Loucy (cell line): ENCODE measurements around the gene ZFAND2B.

Experiments used
- EZH2phosphoT487 ChIP-seq: fragments of 200-600 bp; IDR thresholded peaks from 2 replicates; pipeline ENCODE4 v1.6.1; 2018; ENCODE audit warnings: antibody characterized with exemption, mild to moderate bottlenecking, moderate library complexity, borderline replicate concordance
- TF ChIP-seq, protein P1 (sequence below): fragments of 200-600 bp; sonication (generic); conservative IDR thresholded peaks from 2 replicates; pipeline ENCODE4 v1.5.1; 2014; ENCODE audit warnings: mild to moderate bottlenecking, antibody characterized with exemption, low read length

DNA sequence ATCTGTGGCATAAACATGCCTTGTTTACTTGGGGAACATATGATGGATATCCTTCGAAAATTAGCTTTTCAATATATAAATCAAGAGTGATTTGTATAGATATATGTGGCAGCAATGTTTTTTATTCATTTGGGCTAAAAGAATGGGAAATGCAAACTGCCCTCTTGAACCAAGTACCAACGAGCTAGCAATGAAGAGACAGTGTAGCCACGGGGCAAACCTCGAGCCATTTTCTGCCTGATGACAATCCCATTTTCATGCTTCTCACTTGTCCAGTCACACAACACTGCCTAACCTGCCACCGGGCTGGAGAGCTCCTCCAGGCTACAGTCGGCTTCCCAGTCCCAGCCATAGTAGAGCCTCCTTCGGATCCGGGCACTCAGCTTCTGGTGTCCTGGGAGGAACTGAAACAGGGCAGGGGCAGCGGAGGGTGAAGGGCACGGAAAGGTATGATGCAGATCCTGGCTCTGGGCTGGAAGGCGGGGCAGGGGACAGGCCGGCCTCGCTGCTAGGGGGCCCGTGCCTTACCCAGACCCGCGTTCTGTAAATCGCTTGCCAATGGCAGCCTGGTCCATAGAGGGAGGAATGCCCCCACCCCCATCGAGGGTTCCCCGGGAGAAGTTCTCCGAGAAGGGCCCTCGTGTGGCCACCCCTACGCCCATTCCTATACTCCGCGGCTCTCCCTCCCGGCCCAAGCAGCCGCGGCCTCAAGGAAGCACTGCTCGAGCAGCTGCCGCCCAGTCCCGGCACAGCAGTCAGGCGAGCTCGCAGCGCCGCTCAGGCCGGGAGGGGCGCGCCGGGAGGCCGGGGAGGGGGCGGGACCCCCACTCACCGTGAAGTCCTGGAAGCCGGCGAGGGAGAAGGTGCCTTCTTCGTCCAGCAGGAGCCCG is 30.4 kb upstream of the ZFAND2B start:
- TF ChIP-seq, protein P1, sequence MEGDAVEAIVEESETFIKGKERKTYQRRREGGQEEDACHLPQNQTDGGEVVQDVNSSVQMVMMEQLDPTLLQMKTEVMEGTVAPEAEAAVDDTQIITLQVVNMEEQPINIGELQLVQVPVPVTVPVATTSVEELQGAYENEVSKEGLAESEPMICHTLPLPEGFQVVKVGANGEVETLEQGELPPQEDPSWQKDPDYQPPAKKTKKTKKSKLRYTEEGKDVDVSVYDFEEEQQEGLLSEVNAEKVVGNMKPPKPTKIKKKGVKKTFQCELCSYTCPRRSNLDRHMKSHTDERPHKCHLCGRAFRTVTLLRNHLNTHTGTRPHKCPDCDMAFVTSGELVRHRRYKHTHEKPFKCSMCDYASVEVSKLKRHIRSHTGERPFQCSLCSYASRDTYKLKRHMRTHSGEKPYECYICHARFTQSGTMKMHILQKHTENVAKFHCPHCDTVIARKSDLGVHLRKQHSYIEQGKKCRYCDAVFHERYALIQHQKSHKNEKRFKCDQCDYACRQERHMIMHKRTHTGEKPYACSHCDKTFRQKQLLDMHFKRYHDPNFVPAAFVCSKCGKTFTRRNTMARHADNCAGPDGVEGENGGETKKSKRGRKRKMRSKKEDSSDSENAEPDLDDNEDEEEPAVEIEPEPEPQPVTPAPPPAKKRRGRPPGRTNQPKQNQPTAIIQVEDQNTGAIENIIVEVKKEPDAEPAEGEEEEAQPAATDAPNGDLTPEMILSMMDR: peak; percentile 19; the same call in 1 of the 2 replicates
- no peak for TF ChIP-seq EZH2phosphoT487
